ENCODE results near the gene NAA38.
"Not testable (repeated sequence)": the region's sequence is repeated elsewhere in the genome, so short reads cannot be mapped to it uniquely, and the experiment has no call there.

Gene NAA38

GRCh38 chr17:7882068-7882467 is 24.7 kb upstream of the NAA38 start:
- DNase-seq (ENCODE audit: low spot score): no peak

GRCh38 chr17:7881276-7882054 is 24.1 kb upstream of the NAA38 start:
- no peak for DNase-seq (ENCODE audit: low spot score)

- no peak for DNase-seq (ENCODE audit: low spot score)
These were observed 22.9 kb upstream of the NAA38 start for GRCh38 chr17:7880076-7880868.

GRCh38 chr17:7878234-7878633 is 20.9 kb upstream of the NAA38 start:
- DNase-seq (ENCODE audit: low spot score): no peak

GRCh38 chr17:7875804-7876370 is 18.5 kb upstream of the NAA38 start:
- DNase-seq (ENCODE audit: low spot score): no peak

- DNase-seq (ENCODE audit: low spot score): no peak
These were observed 15.7 kb upstream of the NAA38 start for GRCh38 chr17:7873051-7873450.

GRCh38 chr17:7867881-7868329 is 10.5 kb upstream of the NAA38 start:
- DNase-seq (ENCODE audit: low spot score): no peak

DNA sequence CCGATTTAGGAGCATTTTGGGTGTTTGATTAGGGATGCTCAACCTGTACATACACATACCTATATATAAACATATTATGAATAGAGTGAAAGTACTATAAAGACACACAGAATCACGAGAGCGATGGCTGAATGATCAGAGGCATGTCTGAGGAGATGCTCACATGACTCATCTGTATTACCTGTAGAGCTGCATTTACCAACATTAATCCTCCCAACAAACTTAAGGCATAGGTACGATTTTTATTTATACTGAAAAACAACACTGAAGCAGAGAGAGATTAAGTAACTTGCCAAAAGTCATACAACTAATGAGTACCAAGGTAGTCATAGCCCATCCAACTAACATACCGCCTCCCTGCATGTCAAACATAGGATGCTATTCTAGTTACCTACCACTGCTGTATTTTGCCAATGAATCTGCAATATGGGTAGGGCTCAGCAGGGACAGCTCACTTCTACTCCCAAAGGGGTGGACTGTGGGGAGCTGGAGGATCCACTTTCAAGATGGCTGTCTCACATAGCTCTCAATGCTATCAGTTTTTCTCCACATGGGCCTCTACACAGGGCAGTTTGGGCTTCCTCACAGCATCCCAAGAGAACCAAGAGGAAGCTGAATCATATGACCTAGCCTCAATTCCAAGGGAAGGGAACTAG is 7.8 kb upstream of the NAA38 start:
- DNase-seq (ENCODE audit: low spot score): no peak

DNA sequence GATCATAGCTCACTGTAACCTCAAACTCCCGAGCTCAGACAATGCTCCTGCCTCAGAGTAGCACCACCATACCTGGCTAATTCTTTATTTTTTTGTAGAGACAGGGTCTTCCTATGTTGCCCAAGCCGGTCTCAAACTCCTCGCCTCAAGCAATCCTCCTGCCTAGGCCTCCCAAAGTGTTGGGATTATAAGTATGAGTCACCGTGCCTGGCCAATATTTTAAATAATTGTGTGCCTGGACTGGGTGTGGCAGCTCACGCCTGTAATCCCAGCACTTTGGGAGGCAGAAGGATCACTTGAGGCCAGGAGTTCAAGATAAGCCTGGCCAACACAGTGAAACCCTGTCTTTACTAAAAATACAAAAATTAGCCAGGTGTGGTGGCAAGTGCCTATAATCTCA is 7.0 kb upstream of the NAA38 start:
- not testable (repeated sequence) for DNase-seq (ENCODE audit: low spot score)

- peak; percentile 56 for DNase-seq (ENCODE audit: low spot score)
These were observed 5.5 kb upstream of the NAA38 start for GRCh38 chr17:7862692-7863437.

DNA sequence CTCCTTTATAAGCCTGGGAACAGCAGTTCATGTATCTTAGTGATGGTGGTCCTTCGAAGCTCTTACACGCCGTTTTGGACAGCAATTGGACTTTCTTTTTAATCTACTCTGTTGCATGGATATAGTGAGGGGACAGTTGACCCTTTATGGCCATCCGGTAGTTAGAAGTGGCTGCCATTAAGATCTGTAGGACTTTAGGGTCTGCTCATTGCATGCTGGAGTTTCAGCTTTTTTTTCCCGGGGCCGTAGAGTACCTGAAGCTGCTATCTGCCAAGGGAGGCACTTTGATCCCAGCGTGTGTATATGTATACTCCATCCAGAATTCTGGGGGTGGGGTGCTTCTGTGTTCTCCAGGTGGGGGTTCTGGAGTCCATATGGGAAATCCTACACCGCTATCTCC is 1.7 kb upstream of the NAA38 start:
- DNase-seq (ENCODE audit: low spot score): no peak

GRCh38 chr17:7858522-7858810 is 1.1 kb upstream of the NAA38 start:
- DNase-seq (ENCODE audit: low spot score): peak; percentile 66

- DNase-seq (ENCODE audit: low spot score): peak; percentile 84
These were observed 558 bp upstream of the NAA38 start, which contains the start of gene CYB5D1 for GRCh38 chr17:7857713-7858521. CYB5D1 (plus strand) TSS chr17:7858003; CDS start chr17:7858135, 132 bp downstream.

DNA sequence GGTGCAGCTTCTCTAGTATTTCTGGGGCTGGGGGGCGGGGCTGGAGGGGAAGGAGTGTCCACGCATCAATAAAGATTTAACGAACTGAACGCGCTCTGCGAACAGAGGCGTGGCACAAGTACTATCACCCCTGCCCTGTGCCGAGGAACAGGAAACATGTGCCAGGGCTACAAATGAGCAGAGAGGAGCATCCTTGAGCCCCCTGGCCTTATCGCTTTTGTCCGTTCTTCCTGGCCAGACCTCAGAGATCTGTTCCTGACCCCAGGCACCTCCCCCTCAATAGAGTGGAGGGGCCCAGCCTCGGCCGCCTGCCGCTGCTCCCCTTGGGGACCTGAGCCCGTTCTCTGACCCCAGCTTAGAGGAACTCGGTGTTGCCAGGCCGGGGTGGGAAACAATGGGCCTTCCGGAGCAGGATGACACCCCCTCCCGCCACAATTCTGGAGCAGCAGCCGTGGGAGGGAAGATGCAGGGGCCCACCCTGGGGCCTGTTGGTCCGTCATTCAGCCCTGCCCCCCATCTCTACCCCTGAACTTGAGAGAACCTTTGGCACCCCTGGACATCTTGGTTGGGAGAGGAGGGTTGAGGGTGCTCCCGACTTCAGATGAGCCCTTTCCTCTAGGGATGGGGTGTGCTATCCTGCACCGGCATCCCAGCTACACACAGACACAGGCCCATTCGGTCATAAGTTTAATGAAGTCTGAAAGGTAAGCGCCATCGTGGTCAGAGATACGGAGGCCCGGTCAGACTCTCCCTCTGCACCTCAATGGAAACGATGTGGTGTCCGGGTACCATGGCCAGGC is 1.1 kb downstream of the NAA38 start:
- DNase-seq (ENCODE audit: low spot score): no peak

GRCh38 chr17:7855660-7856010 is 1.7 kb downstream of the NAA38 start:
- no peak for DNase-seq (ENCODE audit: low spot score)

- DNase-seq (ENCODE audit: low spot score): no peak
These were observed 2.3 kb downstream of the NAA38 start, which contains the start of gene TMEM88 for GRCh38 chr17:7854851-7855659. TMEM88 (plus strand) TSS chr17:7855066; CDS start chr17:7855075, 9 bp downstream.

- DNase-seq (ENCODE audit: low spot score): no peak
These were observed 3.1 kb downstream of the NAA38 start for GRCh38 chr17:7854078-7854777.

GRCh38 chr17:7853691-7854038 is 3.7 kb downstream of the NAA38 start:
- DNase-seq (ENCODE audit: low spot score): no peak

Data from AG08395 (cell line).